ENCODE results near the gene IL18R1.

Gene IL18R1

DNA sequence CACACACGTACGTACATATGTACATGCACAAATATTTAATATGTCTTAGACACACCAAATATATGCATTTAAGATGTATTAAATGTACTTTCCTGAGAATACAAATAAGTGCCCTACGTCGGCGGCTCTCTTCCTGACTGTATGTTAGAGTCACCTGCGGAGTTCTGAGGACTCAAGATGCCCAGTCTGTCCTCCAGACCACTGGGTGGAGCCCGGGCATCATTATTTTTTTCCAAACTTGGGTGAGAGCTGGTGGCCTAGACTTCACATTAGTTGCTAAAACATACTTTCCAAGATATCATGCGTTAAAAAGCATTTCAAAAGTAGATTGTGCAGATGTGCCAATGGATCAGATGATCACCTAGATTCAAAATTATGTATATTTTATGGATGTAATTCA, 2.9 kb downstream of the IL18R1 start:
- TF ChIP-seq, protein P1, sequence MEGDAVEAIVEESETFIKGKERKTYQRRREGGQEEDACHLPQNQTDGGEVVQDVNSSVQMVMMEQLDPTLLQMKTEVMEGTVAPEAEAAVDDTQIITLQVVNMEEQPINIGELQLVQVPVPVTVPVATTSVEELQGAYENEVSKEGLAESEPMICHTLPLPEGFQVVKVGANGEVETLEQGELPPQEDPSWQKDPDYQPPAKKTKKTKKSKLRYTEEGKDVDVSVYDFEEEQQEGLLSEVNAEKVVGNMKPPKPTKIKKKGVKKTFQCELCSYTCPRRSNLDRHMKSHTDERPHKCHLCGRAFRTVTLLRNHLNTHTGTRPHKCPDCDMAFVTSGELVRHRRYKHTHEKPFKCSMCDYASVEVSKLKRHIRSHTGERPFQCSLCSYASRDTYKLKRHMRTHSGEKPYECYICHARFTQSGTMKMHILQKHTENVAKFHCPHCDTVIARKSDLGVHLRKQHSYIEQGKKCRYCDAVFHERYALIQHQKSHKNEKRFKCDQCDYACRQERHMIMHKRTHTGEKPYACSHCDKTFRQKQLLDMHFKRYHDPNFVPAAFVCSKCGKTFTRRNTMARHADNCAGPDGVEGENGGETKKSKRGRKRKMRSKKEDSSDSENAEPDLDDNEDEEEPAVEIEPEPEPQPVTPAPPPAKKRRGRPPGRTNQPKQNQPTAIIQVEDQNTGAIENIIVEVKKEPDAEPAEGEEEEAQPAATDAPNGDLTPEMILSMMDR (IDR thresholded peaks at IDR 0.05) = no peak
- no peak overlapping the region for H3K27ac ChIP-seq
- H3K4me3 ChIP-seq = no peak overlapping the region
- no peak for DNase-seq (ENCODE audit: low spot score)

DNA sequence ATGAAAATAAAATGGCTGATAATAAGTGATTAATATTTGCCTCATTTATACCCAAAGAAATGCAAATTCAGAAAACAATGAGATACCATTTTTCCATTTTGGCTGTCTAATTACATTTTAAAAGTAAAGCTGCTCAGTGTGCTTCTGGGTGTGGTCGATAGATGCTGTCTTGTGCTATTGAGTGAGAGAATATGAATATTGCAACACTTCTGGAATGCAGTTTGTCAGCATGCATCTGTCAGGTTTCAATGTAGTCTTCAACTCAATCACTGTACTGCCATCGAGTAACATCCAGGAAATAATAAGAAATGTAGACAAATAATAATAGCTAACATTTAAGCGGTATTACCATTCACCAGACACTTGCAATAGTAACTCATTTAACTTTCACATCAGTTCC, 3.9 kb downstream of the IL18R1 start:
- TF ChIP-seq, protein P1 (IDR thresholded peaks at IDR 0.05) = no peak
- no peak overlapping the region for H3K27ac ChIP-seq
- no peak for DNase-seq (ENCODE audit: low spot score)
- H3K4me3 ChIP-seq = no peak overlapping the region

DNA sequence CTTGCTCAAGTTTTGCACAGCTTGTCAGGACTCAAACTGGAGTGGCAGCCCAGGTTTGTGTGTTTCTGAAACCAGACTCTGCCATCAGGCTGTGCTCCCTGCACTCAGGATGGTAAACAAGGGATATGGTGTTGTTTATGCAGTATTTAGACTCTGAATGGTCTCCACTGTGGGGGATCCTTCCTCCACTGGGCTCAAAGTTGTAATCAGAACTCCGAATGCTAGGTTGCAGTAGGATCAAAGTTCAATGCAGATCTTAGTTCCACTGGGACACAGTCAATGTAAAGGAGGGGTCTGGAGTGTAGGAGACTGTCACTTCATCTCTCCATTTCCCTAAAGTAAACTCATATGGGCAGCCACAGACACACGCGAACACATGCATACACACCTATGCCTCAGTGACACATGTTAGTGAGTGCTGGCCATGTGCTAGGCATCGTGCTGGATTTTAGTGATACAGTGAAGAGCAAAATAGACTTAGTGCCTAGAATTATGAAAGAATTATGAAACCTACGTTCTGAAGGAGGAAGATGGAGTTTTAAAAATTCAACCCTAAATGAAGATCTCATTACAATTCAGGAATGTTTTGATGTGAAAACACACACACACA, 6.1 kb downstream of the IL18R1 start:
- Histone ChIP-seq H3K27ac (no peak overlapping the region), H3K4me3 (no peak overlapping the region)
- no peak for DNase-seq (ENCODE audit: low spot score)
- TF ChIP-seq, protein P1 (IDR thresholded peaks at IDR 0.05) = no peak

DNA sequence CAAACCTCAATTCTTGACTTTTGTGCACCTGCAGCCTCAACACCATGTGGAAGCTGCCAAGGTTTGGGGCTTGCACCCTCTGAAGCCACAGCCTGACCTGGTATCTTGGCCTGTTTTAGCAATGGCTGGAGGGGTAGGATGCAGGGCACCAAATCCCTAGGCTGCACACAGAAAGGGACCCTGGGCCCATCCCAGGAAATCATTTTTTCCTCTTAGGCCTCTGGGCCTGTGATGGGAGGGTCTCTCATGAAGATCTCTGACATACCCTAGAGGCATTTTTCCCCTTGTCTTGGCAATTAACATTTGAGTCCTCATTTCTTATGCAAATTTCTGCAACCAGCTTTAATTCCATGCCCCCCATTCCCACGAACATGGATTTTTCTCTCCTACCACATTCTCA, 10.2 kb downstream of the IL18R1 start:
- no peak overlapping the region for H3K4me3 ChIP-seq
- TF ChIP-seq, protein P1 (IDR thresholded peaks at IDR 0.05) = no peak
- H3K27ac ChIP-seq = no peak overlapping the region
- no peak for DNase-seq (ENCODE audit: low spot score)

DNA sequence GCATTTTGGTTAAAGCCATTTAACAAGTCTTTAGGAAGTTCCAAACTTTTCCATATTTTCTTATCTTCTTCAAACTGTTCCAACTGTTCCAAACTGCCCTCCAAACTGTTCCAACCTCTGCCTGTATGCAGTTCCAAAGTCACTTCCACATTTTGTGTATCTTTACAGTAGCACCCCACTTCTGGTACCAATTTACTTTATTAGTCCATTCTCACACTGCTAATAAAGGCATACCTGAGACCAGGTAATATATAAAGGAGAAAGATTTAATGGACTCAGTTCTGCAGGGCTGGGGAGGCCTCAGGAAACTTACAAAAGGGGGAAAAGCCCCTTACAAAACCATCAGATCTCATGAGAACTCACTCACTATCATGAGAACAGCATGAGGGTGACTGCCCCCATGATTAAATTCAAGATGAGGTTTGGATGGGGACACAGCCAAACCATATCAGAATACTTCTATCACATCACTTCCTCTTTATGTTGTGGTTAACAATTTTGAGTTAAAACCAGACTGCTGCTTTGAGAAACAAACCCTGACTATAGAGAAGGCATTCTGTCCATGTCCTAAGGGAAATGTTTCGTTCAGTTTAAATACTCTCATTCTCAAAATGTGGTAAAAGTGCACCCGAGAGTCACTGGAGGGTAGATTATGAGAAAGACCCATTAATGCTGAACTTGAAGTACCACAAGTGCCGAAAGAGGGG, 11.0 kb downstream of the IL18R1 start:
- TF ChIP-seq, protein P1 (IDR thresholded peaks at IDR 0.05) = no peak
- DNase-seq (ENCODE audit: low spot score) = no peak
- Histone ChIP-seq H3K27ac (no peak overlapping the region), H3K4me3 (no peak overlapping the region)

DNA sequence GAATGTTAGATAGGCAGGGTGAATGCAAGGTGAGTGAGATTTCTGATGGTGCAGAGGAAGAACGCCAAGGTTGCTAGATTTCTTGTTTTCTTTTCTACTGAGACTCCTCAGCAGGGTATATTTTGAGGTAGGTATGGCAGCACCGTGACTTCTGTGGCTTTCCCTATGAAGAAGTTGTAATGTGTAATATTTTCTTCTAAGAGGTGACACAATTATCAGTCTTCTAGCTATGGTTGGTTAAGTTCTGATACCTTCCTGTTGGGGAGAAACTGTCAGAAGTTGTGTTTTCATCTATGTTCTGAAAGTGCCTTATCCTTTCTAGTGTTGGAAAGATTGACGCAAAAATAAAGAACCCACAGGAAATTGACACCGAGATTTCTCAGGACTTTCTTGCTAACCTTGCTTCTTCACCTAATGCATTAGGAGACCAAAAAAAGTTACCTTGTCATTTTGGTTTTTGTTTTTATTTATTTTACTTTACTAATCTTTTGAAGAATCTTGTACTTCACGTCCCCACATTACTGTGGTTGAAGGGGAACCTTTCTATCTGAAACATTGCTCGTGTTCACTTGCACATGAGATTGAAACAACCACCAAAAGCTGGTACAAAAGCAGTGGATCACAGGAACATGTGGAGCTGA, 11.9 kb downstream of the IL18R1 start:
- Histone ChIP-seq H3K4me3 (no peak overlapping the region), H3K27ac (no peak overlapping the region)
- TF ChIP-seq, protein P1 (IDR thresholded peaks at IDR 0.05) = no peak
- no peak for DNase-seq (ENCODE audit: low spot score)
